B cell (primary cell): ENCODE data around the gene SLC27A3. TPM values are rescaled to one million over a fixed set of nuclear protein-coding genes. Genes with fewer than 3 reads are reported as not detected.

ENCODE experiments used
- ATAC-seq: fragments of 200-7000 bp; cut with Tn5 transposase; one replicate; pipeline ENCODE4 v1.10.0; 2021; ENCODE audit warnings: low read depth, mild to moderate bottlenecking, moderate number of reproducible peaks, moderate library complexity
- CTCF ChIA-PET: fragments of 350-600 bp; sonication (Branson Sonifier 250); formaldehyde crosslinking; loops from one replicate; lab custom pipeline; 2021; ENCODE audit warnings: antibody characterized with exemption, inconsistent platforms; lab: Charles Lee
- POLR2A ChIA-PET: fragments of 350-600 bp; sonication (Branson Sonifier 250); formaldehyde crosslinking; loops from one replicate; lab custom pipeline; 2021; ENCODE audit warnings: antibody characterized with exemption; lab: Charles Lee
- DNase-seq: peaks from one replicate; pipeline ENCODE4 v3.0.0; 2013
- H2AFZ ChIP-seq: 2 replicates; pipeline ENCODE4 v1.6.1; 2012; ENCODE audit warnings: mild to moderate bottlenecking, low read depth, low read length; ENCODE audit not compliant: insufficient read depth, poor library complexity, severe bottlenecking
- H3K27ac ChIP-seq, 2 donors: 1 replicate in 1 of 2; 2 replicates in 1 of 2; pipeline ENCODE4 v1.5.1; 2012 to 2013; ENCODE audit warnings: low read length in 2 of 2, mild to moderate bottlenecking in 2 of 2, moderate library complexity in 1 of 2
- H3K27me3 ChIP-seq, 4 experiments: fragments of 200-600 bp in 1 of 4; sonication (generic) in 1 of 4; replicated peaks in 1 of 4; 1 replicate in 2 of 4; 2 replicates in 2 of 4; pipeline versions ENCODE4 v1.6.1 to v1.7.0; 2013 to 2016; ENCODE audit warnings: low read length in 3 of 4, mild to moderate bottlenecking in 2 of 4, mixed read lengths in 1 of 4, moderate library complexity in 1 of 4; ENCODE audit not compliant: insufficient read depth in 4 of 4, control insufficient read depth in 3 of 4; ENCODE audit errors: control extremely low read depth in 1 of 4
- H3K36me3 ChIP-seq, 2 experiments: replicated peaks in 1 of 2; 1 replicate in 1 of 2; 2 replicates in 1 of 2; pipeline versions ENCODE4 v1.6.1 to v1.7.1; 2013; ENCODE audit warnings: low read length in 1 of 2; ENCODE audit not compliant: insufficient read depth in 2 of 2, control insufficient read depth in 1 of 2; ENCODE audit errors: control extremely low read depth in 1 of 2, extremely low read depth in 1 of 2
- H3K4me1 ChIP-seq, 2 donors: fragments of 200-600 bp in 1 of 2; sonication (generic) in 1 of 2; 1 replicate in 1 of 2; 2 replicates in 1 of 2; pipeline versions ENCODE4 v1.5.1 to v1.6.1; 2013 to 2017; ENCODE audit warnings: low read length in 2 of 2; ENCODE audit not compliant: control insufficient read depth in 2 of 2, insufficient read depth in 2 of 2
- H3K4me2 ChIP-seq: replicated peaks from 2 replicates; pipeline ENCODE3; 2012; ENCODE audit warnings: mild to moderate bottlenecking, low read depth, low read length; ENCODE audit not compliant: poor library complexity, severe bottlenecking
- H3K4me3 ChIP-seq, 5 experiments: fragments of 200-600 bp in 1 of 5; sonication (generic) in 1 of 5; 1 replicate in 3 of 5; 2 replicates in 2 of 5; pipeline versions ENCODE4 v1.5.1 to v1.7.0; 2011 to 2016; ENCODE audit warnings: low read length in 4 of 5, mild to moderate bottlenecking in 4 of 5, low read depth in 2 of 5, control low read depth in 1 of 5, moderate library complexity in 1 of 5; ENCODE audit not compliant: insufficient read depth in 1 of 5; ENCODE audit errors: control extremely low read depth in 1 of 5, extremely low read depth in 1 of 5
- H3K79me2 ChIP-seq: fragments of 200-600 bp; sonication (generic); one replicate; pipeline ENCODE4 v1.6.0; 2016; ENCODE audit warnings: low read length; ENCODE audit not compliant: control insufficient read depth, insufficient read depth
- H3K9ac ChIP-seq: fragments of 200-600 bp; sonication (generic); 2 replicates; pipeline ENCODE4 v1.6.1; 2017; ENCODE audit warnings: mild to moderate bottlenecking, low read length, moderate library complexity
- H3K9me3 ChIP-seq, 3 donors: one replicate each; pipeline versions ENCODE4 v1.6.1 to v1.7.1; 2013; ENCODE audit warnings: low read length in 2 of 3; ENCODE audit not compliant: control insufficient read depth in 2 of 3, insufficient read depth in 1 of 3; ENCODE audit errors: control extremely low read depth in 1 of 3
- H4K20me1 ChIP-seq: 2 replicates; pipeline ENCODE4 v1.6.0; 2012; ENCODE audit warnings: mild to moderate bottlenecking, low read length; ENCODE audit not compliant: insufficient read depth, control insufficient read depth, poor library complexity, severe bottlenecking
- H3K27ac Mint-ChIP-seq: one replicate; pipeline ENCODE4 v1.8.0; 2021; ENCODE audit warnings: mixed read lengths
- H3K27me3 Mint-ChIP-seq: one replicate; pipeline ENCODE4 v1.8.0; 2021; ENCODE audit warnings: mixed read lengths
- H3K4me1 Mint-ChIP-seq: one replicate; pipeline ENCODE4 v1.8.0; 2021; ENCODE audit warnings: mixed read lengths
- H3K4me3 Mint-ChIP-seq: one replicate; pipeline ENCODE4 v1.8.0; 2021; ENCODE audit warnings: mixed read lengths
- H3K9me3 Mint-ChIP-seq: one replicate; pipeline ENCODE4 v1.8.0; 2022; ENCODE audit warnings: mixed read lengths; ENCODE audit not compliant: insufficient read depth
- EZH2 ChIP-seq: IDR thresholded peaks from 2 replicates; pipeline ENCODE4 v1.6.1; 2012; ENCODE audit warnings: borderline replicate concordance, low read depth, mild to moderate bottlenecking, moderate library complexity, low read length; ENCODE audit not compliant: insufficient read depth, poor library complexity, severe bottlenecking
- WGBS: methylation state at CpG from one replicate; pipeline ENCODE4 v1.1.5; 2013; ENCODE audit warnings: missing lambda C conversion rate; ENCODE audit not compliant: insufficient coverage; 5-methylcytosine and 5-hydroxymethylcytosine counted together
- intact Hi-C: fragments of 100-400 bp; cut with micrococcal nuclease; formaldehyde crosslinking; loops from one replicate; pipeline ENCODE4 v1.10.0; 2022
- polyA plus RNA-seq: library from polyadenylated mRNA; depleted of rRNA; stranded (reverse); fragments of >200 nt; gene quantifications from 2 replicates; pipeline ENCODE4 v1.2.3, GENCODE V29; 2012
- total RNA-seq, 2 donors: library from RNA; stranded (reverse); fragments of 120-200 nt in 1 of 2; gene quantifications; 1 replicate in 1 of 2; 2 replicates in 1 of 2; pipeline versions ENCODE4 v1.2.3 to v1.2.4, GENCODE V29; 2013 to 2022
- TF ChIP-seq, protein P1 (sequence below): fragments of 200-600 bp; IDR thresholded peaks from one replicate; pipeline ENCODE4 v1.8.0; 2022; ENCODE audit warnings: antibody characterized with exemption, mild to moderate bottlenecking

Gene SLC27A3
- total and polyA plus RNA-seq, 2 donors (not counting 1 experiment from before 2014, with no cell fraction given), result 15.6 to 19.4 TPM

DNA sequence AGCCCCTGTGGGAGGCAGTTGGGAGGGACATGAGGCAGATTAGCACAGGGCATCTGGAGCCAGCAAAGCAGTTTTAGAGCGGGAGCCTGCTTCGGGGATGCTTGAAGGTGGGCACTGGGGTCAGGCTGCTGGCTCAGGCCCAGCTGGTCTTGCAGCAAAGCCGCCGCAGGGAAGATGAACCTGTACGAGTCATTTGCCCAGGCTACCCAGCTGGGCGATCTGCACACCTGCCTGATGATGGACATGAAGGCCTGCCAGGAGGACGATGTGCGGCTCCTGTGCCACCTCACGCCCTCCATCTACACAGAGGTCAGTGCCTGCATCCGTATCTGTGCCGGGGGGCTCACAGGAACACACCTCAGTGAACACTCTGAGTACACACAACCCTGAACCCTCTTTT is 7.7 kb upstream of the SLC27A3 start:
- intact Hi-C loops, result no loop called here
- no peak overlapping the region for H3K9ac ChIP-seq
- Mint-ChIP-seq H3K9me3 (no peaks in the 10 kb centered on the region), H3K4me1 (peaks cover 19% of the 10 kb centered on the region), H3K27ac (no peak overlapping the region), H3K4me3 (no peak overlapping the region), H3K27me3 (no peaks in the 10 kb centered on the region)
- no peak overlapping the region for H2AFZ ChIP-seq
- no peaks in the 10 kb centered on the region for H3K9me3 ChIP-seq
- no peaks in the 10 kb centered on the region for H4K20me1 ChIP-seq
- H3K27me3 ChIP-seq, result no peaks in the 10 kb centered on the region
- H3K4me2 ChIP-seq, result no peak overlapping the region
- ChIA-PET CTCF (interaction anchor here (0.6 kb wide), 1 partner anchor 53 kb away, joined by 4 read pairs; no protein-coding TSS in a partner anchor), POLR2A (no interaction called here)
- no peak for ATAC-seq
- H3K4me3 ChIP-seq, result no peak overlapping the region
- WGBS, result 100% methylated on average over 11 of the region's 11 CpGs
- peaks cover 12 to 56% of the 10 kb centered on the region in 2 experiments for H3K36me3 ChIP-seq
- no peaks in the 10 kb centered on the region for H3K79me2 ChIP-seq
- no peak for DNase-seq
- TF ChIP-seq, protein P1, sequence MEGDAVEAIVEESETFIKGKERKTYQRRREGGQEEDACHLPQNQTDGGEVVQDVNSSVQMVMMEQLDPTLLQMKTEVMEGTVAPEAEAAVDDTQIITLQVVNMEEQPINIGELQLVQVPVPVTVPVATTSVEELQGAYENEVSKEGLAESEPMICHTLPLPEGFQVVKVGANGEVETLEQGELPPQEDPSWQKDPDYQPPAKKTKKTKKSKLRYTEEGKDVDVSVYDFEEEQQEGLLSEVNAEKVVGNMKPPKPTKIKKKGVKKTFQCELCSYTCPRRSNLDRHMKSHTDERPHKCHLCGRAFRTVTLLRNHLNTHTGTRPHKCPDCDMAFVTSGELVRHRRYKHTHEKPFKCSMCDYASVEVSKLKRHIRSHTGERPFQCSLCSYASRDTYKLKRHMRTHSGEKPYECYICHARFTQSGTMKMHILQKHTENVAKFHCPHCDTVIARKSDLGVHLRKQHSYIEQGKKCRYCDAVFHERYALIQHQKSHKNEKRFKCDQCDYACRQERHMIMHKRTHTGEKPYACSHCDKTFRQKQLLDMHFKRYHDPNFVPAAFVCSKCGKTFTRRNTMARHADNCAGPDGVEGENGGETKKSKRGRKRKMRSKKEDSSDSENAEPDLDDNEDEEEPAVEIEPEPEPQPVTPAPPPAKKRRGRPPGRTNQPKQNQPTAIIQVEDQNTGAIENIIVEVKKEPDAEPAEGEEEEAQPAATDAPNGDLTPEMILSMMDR, result no peak
- no peak for TF ChIP-seq EZH2
- peaks cover 16% of the 10 kb centered on the region in 2 donors for H3K4me1 ChIP-seq
- no peak overlapping the region for H3K27ac ChIP-seq

DNA sequence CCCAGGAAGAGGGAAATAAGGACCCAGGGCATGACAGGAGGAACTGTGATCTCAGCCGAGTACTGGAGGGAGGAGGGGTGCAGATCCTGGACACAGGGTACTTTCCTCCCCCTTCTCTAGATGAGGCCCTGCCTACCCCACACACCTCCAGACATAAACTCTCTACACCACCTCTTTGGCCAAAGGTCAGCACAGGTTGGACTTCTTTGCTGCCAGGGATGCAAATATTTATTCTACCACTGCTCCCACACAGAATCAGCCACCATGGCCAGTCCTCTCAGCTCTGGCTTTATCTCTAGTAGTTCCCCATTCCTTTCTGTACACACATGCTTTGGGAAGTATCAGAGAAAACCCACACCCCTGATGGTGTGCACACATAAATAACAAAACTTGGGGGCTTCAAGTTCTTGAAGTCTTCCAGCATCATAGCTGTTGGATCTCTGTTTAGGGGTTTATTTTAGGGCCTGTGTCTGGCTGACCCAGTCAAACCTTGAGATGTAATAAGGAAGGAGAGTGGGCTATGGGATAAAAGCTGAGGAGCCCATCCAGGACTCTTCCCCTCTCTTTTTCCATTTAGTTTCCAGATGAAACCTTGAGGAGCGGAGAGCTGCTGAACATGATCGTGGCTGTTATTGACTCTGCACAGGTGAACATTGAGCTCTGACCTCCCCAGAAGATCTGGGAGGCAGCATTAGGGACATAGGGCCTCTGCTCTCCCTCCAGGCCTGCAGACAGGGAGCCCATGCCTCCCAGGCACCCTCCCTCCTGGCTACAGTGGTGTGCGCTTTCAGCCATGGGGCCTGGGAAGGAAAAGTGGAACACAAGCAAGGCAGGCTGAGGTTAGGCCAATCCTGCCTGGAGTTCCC is 6.7 kb upstream of the SLC27A3 start:
- no peak overlapping the region for H3K4me2 ChIP-seq
- H3K79me2 ChIP-seq, result no peaks in the 10 kb centered on the region
- ChIA-PET POLR2A (no interaction called here), CTCF (no interaction called here)
- ATAC-seq, result no peak
- no peak overlapping the region for H2AFZ ChIP-seq
- no peaks in the 10 kb centered on the region for H3K9me3 Mint-ChIP-seq
- no peaks in the 10 kb centered on the region for H3K27me3 Mint-ChIP-seq
- H4K20me1 ChIP-seq, result no peaks in the 10 kb centered on the region
- no peaks in the 10 kb centered on the region for H3K9me3 ChIP-seq
- H3K4me1 ChIP-seq, result peaks cover 16% of the 10 kb centered on the region in 2 donors
- 100% methylated on average over 2 of the region's 4 CpGs for WGBS
- no peak overlapping the region for H3K27ac ChIP-seq
- no peak for TF ChIP-seq EZH2
- TF ChIP-seq, protein P1, result no peak
- peaks cover 6 to 54% of the 10 kb centered on the region in 2 experiments for H3K36me3 ChIP-seq
- no peak for DNase-seq
- H3K4me3 Mint-ChIP-seq, result no peak overlapping the region
- H3K9ac ChIP-seq, result no peak overlapping the region
- H3K4me3 ChIP-seq, result no peak overlapping the region
- H3K4me1 Mint-ChIP-seq, result peaks cover 20% of the 10 kb centered on the region
- H3K27me3 ChIP-seq, result no peaks in the 10 kb centered on the region
- intact Hi-C loops, result no loop called here
- H3K27ac Mint-ChIP-seq, result no peak overlapping the region
